ENCODE data around the gene SLC9A5. TPM values are rescaled to one million over a fixed set of nuclear protein-coding genes. Genes with fewer than 3 reads are reported as not detected.

SLC9A5 gene
- total RNA-seq, 1 donor: 1.4 TPM

DNA sequence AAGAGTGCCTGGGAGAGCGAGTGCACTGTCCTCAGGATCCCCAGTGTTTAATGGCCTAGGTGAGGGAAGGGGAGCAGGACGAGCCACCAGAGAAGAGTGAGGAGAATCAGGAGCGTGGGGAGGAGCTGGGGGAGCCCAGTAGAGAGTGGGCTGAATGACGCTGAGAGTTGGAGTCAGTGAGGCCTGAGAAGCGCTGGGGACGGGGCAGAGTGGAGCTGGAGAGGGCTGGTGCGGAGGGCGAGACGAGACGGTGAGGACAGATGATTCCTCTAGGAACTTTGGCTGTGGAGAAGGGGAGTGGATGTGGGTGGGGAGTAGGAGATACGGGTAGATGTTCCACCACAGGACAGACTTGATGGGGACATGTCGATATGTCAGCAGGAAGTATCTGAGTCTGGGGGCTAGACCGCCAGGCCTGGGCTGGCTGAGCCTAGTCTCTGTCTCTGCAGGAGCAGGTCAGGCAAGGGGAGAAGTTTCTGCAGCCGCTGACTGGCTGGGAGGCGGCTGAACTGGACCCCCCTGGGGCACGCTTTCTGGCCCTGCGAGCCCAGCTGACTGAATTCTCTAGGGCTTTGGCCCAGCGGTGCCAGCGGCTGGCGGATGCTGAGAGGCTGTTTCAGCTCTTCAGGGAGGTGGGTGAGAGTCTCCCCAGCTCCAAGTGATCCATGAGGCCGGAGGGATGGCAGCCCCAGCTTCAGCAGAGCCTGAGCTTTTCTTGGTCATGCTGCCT, 35.2 kb downstream of the SLC9A5 start:
- TF ChIP-seq, protein P1, sequence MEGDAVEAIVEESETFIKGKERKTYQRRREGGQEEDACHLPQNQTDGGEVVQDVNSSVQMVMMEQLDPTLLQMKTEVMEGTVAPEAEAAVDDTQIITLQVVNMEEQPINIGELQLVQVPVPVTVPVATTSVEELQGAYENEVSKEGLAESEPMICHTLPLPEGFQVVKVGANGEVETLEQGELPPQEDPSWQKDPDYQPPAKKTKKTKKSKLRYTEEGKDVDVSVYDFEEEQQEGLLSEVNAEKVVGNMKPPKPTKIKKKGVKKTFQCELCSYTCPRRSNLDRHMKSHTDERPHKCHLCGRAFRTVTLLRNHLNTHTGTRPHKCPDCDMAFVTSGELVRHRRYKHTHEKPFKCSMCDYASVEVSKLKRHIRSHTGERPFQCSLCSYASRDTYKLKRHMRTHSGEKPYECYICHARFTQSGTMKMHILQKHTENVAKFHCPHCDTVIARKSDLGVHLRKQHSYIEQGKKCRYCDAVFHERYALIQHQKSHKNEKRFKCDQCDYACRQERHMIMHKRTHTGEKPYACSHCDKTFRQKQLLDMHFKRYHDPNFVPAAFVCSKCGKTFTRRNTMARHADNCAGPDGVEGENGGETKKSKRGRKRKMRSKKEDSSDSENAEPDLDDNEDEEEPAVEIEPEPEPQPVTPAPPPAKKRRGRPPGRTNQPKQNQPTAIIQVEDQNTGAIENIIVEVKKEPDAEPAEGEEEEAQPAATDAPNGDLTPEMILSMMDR (IDR thresholded peaks at IDR 0.05; ENCODE audit: insufficient read depth, low read length): no peak
- no peak overlapping the region for H3K4me3 ChIP-seq (ENCODE audit: low read depth, low read length)
- DNase-seq (ENCODE audit: low read depth): no peak

DNA sequence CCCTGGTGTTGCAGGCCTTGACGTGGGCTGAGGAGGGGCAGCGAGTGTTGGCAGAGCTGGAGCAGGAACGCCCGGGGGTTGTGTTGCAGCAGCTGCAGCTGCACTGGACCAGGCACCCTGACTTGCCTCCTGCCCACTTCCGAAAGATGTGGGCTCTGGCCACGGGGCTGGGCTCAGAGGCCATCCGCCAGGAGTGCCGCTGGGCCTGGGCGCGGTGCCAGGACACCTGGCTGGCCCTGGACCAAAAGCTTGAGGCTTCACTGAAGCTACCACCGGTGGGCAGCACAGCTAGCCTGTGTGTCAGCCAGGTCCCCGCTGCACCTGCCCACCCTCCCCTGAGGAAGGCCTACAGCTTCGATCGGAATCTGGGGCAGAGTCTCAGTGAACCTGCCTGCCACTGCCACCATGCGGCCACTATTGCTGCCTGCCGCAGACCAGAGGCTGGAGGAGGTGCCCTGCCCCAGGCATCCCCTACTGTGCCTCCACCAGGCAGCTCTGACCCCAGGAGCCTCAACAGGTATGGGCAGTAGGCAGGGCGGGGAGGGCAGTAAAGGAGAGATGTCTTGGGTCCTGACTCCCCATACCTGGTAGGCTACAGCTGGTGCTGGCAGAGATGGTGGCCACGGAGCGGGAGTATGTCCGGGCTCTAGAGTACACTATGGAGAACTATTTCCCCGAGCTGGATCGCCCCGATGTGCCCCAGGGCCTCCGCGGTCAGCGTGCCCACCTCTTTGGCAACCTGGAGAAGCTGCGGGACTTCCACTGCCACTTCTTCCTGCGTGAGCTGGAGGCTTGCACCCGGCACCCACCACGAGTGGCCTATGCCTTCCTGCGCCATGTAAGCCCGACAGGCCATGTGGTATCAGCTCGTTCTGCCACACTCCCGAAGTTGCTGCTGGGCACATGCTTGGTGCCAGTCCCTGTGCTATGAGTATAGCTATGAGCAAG, 36.2 kb downstream of the SLC9A5 start:
- TF ChIP-seq, protein P1 (IDR thresholded peaks at IDR 0.05; ENCODE audit: insufficient read depth, low read length): peak; percentile 49

DNA sequence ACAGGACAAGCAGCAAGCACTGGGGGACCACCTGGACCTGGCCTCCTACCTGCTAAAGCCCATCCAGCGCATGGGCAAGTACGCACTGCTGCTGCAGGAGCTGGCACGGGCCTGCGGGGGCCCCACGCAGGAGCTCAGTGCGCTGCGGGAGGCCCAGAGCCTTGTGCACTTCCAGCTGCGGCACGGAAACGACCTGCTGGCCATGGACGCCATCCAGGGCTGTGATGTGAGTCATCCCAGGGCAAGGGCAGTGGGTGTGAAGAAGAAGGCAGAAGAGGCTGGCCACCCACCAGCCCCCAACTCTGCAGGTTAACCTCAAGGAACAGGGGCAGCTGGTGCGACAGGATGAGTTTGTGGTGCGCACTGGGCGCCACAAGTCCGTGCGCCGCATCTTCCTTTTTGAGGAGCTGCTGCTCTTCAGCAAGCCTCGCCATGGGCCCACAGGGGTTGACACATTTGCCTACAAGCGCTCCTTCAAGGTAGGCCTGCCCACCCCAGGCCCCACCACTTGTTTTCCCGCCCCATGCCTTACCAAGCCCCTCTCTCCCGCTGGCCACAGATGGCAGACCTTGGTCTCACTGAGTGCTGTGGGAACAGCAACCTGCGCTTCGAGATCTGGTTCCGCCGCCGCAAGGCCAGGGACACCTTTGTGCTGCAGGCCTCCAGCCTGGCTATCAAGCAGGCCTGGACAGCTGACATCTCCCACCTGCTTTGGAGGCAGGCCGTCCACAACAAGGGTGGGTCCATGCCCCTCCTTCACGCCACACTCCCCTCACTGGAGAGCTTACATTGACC, 37.9 kb downstream of the SLC9A5 start:
- H3K4me3 ChIP-seq (ENCODE audit: low read depth, low read length): no peak overlapping the region
- no peak for DNase-seq (ENCODE audit: low read depth)
- TF ChIP-seq, protein P1 (IDR thresholded peaks at IDR 0.05; ENCODE audit: insufficient read depth, low read length): no peak

More for the DNA sequence above, 36.2 kb downstream of the SLC9A5 start:
- no peak overlapping the region for H3K4me3 ChIP-seq (ENCODE audit: low read depth, low read length)
- no peak for DNase-seq (ENCODE audit: low read depth)

DNA sequence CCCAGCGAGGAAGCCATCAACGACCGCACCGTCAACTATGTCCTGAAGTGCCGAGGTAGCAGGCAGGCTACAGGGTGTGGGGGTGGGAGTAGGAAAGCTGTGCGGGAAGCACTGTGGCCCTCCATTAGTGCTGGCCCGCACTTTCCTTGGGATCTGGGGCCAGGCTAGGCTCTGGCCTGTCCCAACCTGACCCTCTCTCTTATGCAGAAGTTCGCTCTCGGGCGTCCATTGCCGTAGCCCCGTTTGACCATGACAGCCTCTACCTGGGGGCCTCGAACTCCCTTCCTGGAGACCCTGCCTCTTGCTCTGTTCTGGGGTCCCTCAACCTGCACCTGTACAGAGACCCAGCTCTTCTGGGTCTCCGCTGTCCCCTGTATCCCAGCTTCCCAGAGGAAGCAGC, 39.2 kb downstream of the SLC9A5 start:
- DNase-seq (ENCODE audit: low read depth): no peak
- H3K4me3 ChIP-seq (ENCODE audit: low read depth, low read length): no peak overlapping the region
- TF ChIP-seq, protein P1 (IDR thresholded peaks at IDR 0.05; ENCODE audit: insufficient read depth, low read length): no peak

DNA sequence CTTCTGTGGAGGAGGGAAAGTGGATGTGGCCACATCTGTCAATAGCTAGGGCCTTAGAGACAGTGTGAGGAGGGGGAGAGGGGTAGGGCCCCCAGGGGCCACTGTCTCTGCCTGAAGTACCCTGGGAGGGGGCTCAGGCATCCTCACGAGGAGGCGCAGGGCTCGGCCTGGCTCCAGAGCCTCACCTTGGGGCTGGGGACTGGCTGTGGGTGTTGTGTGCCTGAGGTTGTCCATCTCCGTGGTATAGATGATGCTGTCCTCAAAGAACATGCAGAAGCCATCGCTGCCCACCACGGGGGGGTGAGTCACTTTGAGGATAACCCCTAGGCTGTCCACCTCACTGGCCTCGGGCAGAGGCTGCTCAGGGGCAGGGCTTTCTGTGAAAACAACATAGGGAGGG, 42.7 kb downstream of the SLC9A5 start:
- no peak for DNase-seq (ENCODE audit: low read depth)
- H3K4me3 ChIP-seq (ENCODE audit: low read depth, low read length): no peak overlapping the region
- TF ChIP-seq, protein P1 (IDR thresholded peaks at IDR 0.05; ENCODE audit: insufficient read depth, low read length): no peak

DNA sequence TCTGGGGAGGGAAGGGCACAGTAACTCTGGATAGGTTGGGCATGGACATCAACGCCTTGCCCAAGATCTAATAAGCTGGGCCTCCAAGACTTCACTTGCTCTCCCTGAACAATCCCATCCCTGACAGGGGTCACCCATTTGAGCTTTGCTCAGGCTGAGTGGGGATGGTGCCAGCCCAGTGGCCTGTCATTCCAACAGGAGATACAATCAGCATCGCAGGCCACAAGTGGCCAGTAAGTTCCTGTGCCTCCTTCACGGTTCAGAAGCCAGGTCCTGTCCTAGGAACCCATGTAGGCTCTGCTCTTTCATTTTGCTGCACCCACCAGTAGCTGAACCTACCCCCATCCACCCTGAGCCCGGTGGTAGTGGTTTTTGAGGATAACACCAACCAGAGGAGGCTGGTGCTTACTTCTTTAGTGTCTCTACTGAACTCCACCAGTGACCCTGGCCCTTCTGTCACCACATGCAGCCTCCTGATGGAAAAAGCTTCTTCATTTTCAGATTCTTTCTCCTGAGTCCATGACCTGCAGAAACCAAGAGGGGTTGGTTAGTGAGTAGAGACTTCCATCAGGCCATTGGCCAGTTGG, 45.5 kb downstream of the SLC9A5 start:
- H3K4me3 ChIP-seq (ENCODE audit: low read depth, low read length): no peak overlapping the region
- TF ChIP-seq, protein P1 (IDR thresholded peaks at IDR 0.05; ENCODE audit: insufficient read depth, low read length): no peak
- DNase-seq (ENCODE audit: low read depth): no peak

All from fibroblast of the aortic adventitia (primary cell).